HCT116 (cell line): Measurements from ENCODE around the gene DAZAP1. TPM values are rescaled to one million over a fixed set of nuclear protein-coding genes. Genes with fewer than 3 reads are reported as not detected.

Experiments
- ATAC-seq: fragments of 200-7000 bp; cut with Tn5 transposase; 2 replicates; pipeline ENCODE4 v1.9.1; 2020; ENCODE audit warnings: mild to moderate bottlenecking, moderate library complexity
- BruUV-seq: library from RNA; stranded (reverse); fragments of 400-500 nt; replicated peaks from 2 replicates; lab custom pipeline; 2021; lab: Mats Ljungman, UMichigan
- CTCF ChIA-PET: fragments of 300-600 bp; sonication (Branson Sonifier 250); formaldehyde crosslinking; loops from one replicate; lab custom pipeline; 2021; ENCODE audit warnings: antibody characterized with exemption; lab: Charles Lee
- POLR2A ChIA-PET: fragments of 300-600, 350-600 bp; sonication (Branson Sonifier 250); formaldehyde crosslinking; loops from one replicate; lab custom pipeline; 2021; ENCODE audit warnings: antibody characterized with exemption; lab: Charles Lee
- RAD21 ChIA-PET, 2 experiments: fragments of 300-600 bp; sonication (Branson Sonifier 250); formaldehyde crosslinking; loops; one replicate each; lab custom pipeline; 2023; ENCODE audit warnings: low total read pairs in 2 of 2; ENCODE audit not compliant: uncharacterized antibody in 2 of 2, unreplicated experiment in 2 of 2, low non-redundant PET in 1 of 2; lab: Charles Lee
- DNase-seq: peaks from one replicate; pipeline ENCODE4 v3.0.0-alpha.2; 2010; ENCODE audit warnings: low read depth, low spot score
- H2AFZ ChIP-seq: fragments of 200-600 bp; shearing (Covaris generic), sonication (generic); 2 replicates; pipeline ENCODE4 v1.6.1; 2017; ENCODE audit warnings: low read depth, mixed run types, mixed read lengths, antibody characterized with exemption, low read length; ENCODE audit not compliant: poor library complexity, severe bottlenecking
- H3K27ac ChIP-seq: 2 replicates; pipeline ENCODE4 v1.5.1; 2012; ENCODE audit warnings: low read depth, low read length
- H3K27me3 ChIP-seq: fragments of 200-600 bp; sonication (generic); 2 replicates; pipeline ENCODE4 v1.6.1; 2016; ENCODE audit warnings: mixed run types, low read length, mixed read lengths; ENCODE audit not compliant: insufficient read depth
- H3K36me3 ChIP-seq, 2 experiments: fragments of 200-500 bp in 1 of 2; fragments of 200-600 bp in 1 of 2; sonication (Bioruptor generic) in 1 of 2; sonication (generic) in 1 of 2; 2 replicates each; pipeline versions ENCODE4 v1.5.1 to v1.6.1; 2014 to 2016; ENCODE audit warnings: low read length in 2 of 2, inconsistent platforms in 1 of 2, mixed read lengths in 1 of 2, mixed run types in 1 of 2; ENCODE audit not compliant: insufficient read depth in 2 of 2, control insufficient read depth in 1 of 2
- H3K4me1 ChIP-seq, 2 experiments: fragments of 200-600 bp in 1 of 2; sonication (generic) in 1 of 2; 2 replicates each; pipeline versions ENCODE4 v1.5.1 to v1.6.1; 2012 to 2017; ENCODE audit warnings: low read length in 2 of 2, inconsistent platforms in 1 of 2, mild to moderate bottlenecking in 1 of 2, mixed read lengths in 1 of 2, mixed run types in 1 of 2, moderate library complexity in 1 of 2; ENCODE audit not compliant: insufficient read depth in 2 of 2, control insufficient read depth in 1 of 2
- H3K4me2 ChIP-seq: fragments of 200-600 bp; sonication (generic); 2 replicates; pipeline ENCODE4 v1.6.1; 2017; ENCODE audit warnings: mixed run types, low read length, mixed read lengths
- H3K4me3 ChIP-seq, 2 experiments: fragments of 200-600 bp in 1 of 2; sonication (generic) in 1 of 2; replicated peaks in 1 of 2; 2 replicates each; pipeline ENCODE4 v1.5.1; 2011 to 2016; ENCODE audit warnings: low read length in 2 of 2, control low read depth in 1 of 2, low read depth in 1 of 2, mild to moderate bottlenecking in 1 of 2, mixed read lengths in 1 of 2, mixed run types in 1 of 2
- H3K79me2 ChIP-seq: fragments of 200-600 bp; sonication (generic); 2 replicates; pipeline ENCODE4 v1.6.1; 2017; ENCODE audit warnings: mild to moderate bottlenecking, mixed run types, low read length, moderate library complexity, mixed read lengths; ENCODE audit not compliant: insufficient read depth
- H3K9ac ChIP-seq: fragments of 200-600 bp; sonication (generic); 2 replicates; pipeline ENCODE4 v1.6.1; 2016; ENCODE audit warnings: low read length, mixed read lengths
- H3K9me2 ChIP-seq: fragments of 200-600 bp; sonication (generic), shearing (Covaris generic); 2 replicates; pipeline ENCODE4 v1.6.1; 2017; ENCODE audit warnings: mixed run types, mild to moderate bottlenecking, moderate library complexity; ENCODE audit not compliant: insufficient read depth
- H3K9me3 ChIP-seq, 2 experiments: fragments of 200-500 bp in 1 of 2; fragments of 200-600 bp in 1 of 2; sonication (Bioruptor generic) in 1 of 2; sonication (generic) in 1 of 2; 2 replicates each; pipeline ENCODE4 v1.6.1; 2014 to 2017; ENCODE audit warnings: low read length in 2 of 2, mixed read lengths in 2 of 2, inconsistent platforms in 1 of 2, low read depth in 1 of 2, mild to moderate bottlenecking in 1 of 2, mixed run types in 1 of 2, moderate library complexity in 1 of 2; ENCODE audit not compliant: control insufficient read depth in 1 of 2, insufficient read depth in 1 of 2
- H4K20me1 ChIP-seq: fragments of 200-600 bp; sonication (generic), shearing (Covaris generic); 2 replicates; pipeline ENCODE4 v1.6.1; 2017; ENCODE audit warnings: mixed run types, mild to moderate bottlenecking, moderate library complexity; ENCODE audit not compliant: insufficient read depth
- EZH2phosphoT487 ChIP-seq: fragments of 200-600 bp; IDR thresholded peaks from 2 replicates; pipeline ENCODE4 v1.6.1; 2018; ENCODE audit warnings: antibody characterized with exemption, borderline replicate concordance
- ZBTB33 ChIP-seq: IDR thresholded peaks from 2 replicates; pipeline ENCODE4 v1.6.1; 2011; ENCODE audit warnings: mild to moderate bottlenecking, low read length, moderate library complexity; ENCODE audit not compliant: insufficient replicate concordance; ENCODE audit errors: extremely low read depth
- intact Hi-C: fragments of 100-400 bp; cut with micrococcal nuclease; formaldehyde crosslinking; loops from 2 replicates; pipeline ENCODE4 v1.10.0; 2022
- total RNA-seq: library from RNA; stranded (reverse); gene quantifications from one replicate; pipeline ENCODE4 v1.2.1, GENCODE V29; 2021; ENCODE audit not compliant: unreplicated experiment

DAZAP1 gene
- total RNA-seq, 1 experiment from 2014 or later = 191 TPM

- Histone ChIP-seq H3K9me3 (no peaks in the 10 kb centered on the region), H3K9me2 (no peaks in the 10 kb centered on the region), H2AFZ (no peak overlapping the region), H3K4me3 (no peak overlapping the region), H3K27ac (no peak overlapping the region), H3K4me2 (no peak overlapping the region), H3K27me3 (no peaks in the 10 kb centered on the region; the same call in 1 of the 2 replicates), H3K9ac (no peak overlapping the region), H4K20me1 (no peaks in the 10 kb centered on the region), H3K4me1 (peaks cover 18 to 40% of the 10 kb centered on the region in 2 experiments), H3K36me3 (no peaks in the 10 kb centered on the region), H3K79me2 (no peaks in the 10 kb centered on the region)
- ATAC-seq (no peak), DNase-seq (no peak)
- intact Hi-C loops = no loop called here
- ChIA-PET POLR2A (no interaction called here), CTCF (no interaction called here), RAD21 (interaction anchor here in 1 of 2 experiments (0.5 kb wide), 1 partner anchor 95 kb away, joined by 4 read pairs; no protein-coding TSS in a partner anchor)
- BruUV-seq = no TSS peak
- no peak for TF ChIP-seq ZBTB33
- TF ChIP-seq EZH2phosphoT487 = no peak
Observed at GRCh38 chr19:1450735-1451731, 43.6 kb downstream of the DAZAP1 start.
